Ovary (tissue), 3 donors: ENCODE data around the gene PTPRN2.

Experiments
- POLR2A ChIP-seq: fragments of 450-650 bp; IDR thresholded peaks from one replicate; pipeline ENCODE4 v1.6.1; 2017; ENCODE audit warnings: antibody characterized with exemption, mild to moderate bottlenecking, moderate library complexity
- TF ChIP-seq, protein P1 (sequence below), 3 donors: fragments of 450-650 bp in 2 of 3; fragments of 200-600 bp in 1 of 3; IDR thresholded peaks; one replicate each; pipeline versions ENCODE4 v1.5.1 to v1.8.0; 2016 to 2022; ENCODE audit warnings: antibody characterized with exemption in 3 of 3, mild to moderate bottlenecking in 1 of 3
- donor health status: DM: no; HTN: no; CAD: no.

GRCh38 chr7:157575777-157576176, 1011.8 kb downstream of the PTPRN2 start:
- TF ChIP-seq, protein P1, sequence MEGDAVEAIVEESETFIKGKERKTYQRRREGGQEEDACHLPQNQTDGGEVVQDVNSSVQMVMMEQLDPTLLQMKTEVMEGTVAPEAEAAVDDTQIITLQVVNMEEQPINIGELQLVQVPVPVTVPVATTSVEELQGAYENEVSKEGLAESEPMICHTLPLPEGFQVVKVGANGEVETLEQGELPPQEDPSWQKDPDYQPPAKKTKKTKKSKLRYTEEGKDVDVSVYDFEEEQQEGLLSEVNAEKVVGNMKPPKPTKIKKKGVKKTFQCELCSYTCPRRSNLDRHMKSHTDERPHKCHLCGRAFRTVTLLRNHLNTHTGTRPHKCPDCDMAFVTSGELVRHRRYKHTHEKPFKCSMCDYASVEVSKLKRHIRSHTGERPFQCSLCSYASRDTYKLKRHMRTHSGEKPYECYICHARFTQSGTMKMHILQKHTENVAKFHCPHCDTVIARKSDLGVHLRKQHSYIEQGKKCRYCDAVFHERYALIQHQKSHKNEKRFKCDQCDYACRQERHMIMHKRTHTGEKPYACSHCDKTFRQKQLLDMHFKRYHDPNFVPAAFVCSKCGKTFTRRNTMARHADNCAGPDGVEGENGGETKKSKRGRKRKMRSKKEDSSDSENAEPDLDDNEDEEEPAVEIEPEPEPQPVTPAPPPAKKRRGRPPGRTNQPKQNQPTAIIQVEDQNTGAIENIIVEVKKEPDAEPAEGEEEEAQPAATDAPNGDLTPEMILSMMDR (IDR thresholded peaks at IDR 0.05), result no peak
- TF ChIP-seq POLR2A, result no peak
